NCI-H2227 (cell line): ENCODE measurements around the gene ERICH6.

Experiments used
- DNase-seq: peaks from one replicate; lab custom pipeline; 2025; ENCODE audit not compliant: unreplicated experiment; lab: John Stamatoyannopoulos, UW

Gene ERICH6

GRCh38 chr3:150613709-150614480, 89.8 kb downstream of the ERICH6 start:
- DNase-seq, result no peak

GRCh38 chr3:150613034-150613433, 90.7 kb downstream of the ERICH6 start:
- DNase-seq, result no peak

GRCh38 chr3:150612494-150612893, 91.2 kb downstream of the ERICH6 start:
- no peak for DNase-seq

GRCh38 chr3:150611666-150612065, 92.1 kb downstream of the ERICH6 start:
- DNase-seq, result no peak

- no peak for DNase-seq
These were observed 92.9 kb downstream of the ERICH6 start for GRCh38 chr3:150610785-150611184.

- DNase-seq, result no peak
These were observed 93.7 kb downstream of the ERICH6 start for GRCh38 chr3:150609988-150610387.
